ENCODE results near the gene CFAP46. TPM values are rescaled to one million over a fixed set of nuclear protein-coding genes. Genes with fewer than 3 reads are reported as not detected.
"Not testable (repeated sequence)": the region's sequence is repeated elsewhere in the genome, so short reads cannot be mapped to it uniquely, and the experiment has no call there.

Gene CFAP46
- total RNA-seq, 1 donor from 2014 or later, result not detected

DNA sequence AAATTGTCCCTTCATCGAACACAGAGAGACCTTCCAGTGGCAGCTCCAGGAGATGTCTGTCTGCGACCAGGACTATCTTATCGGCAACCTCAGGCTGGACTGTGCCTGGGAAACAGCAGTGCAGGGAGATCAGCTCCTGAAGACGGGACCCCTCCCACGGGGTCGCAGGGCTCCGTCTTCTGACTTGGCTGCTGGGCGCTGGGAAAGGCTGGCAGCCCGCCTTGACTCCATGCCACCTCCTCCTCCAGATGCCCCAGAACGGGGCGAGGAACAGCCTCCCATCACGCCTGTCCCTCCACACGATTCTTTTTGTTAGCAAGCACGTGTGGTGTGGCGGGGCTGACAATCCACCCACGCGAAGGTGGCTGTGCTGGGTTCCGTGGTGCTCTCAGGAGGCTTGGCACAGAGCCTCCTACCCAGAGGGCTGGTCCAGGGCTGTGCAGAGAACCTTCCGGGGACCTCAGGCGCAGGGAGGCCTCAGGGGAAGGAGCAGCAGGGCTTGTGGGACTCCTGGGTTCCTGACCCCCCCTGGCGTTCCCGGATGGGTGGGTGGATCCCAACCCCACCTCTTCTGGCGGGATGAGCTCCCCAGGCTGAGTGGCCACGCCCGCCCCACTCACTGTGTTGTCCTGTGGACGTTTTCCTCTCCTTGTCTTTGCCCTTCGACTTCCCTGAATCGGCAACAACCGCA lies 108.8 kb downstream of the CFAP46 start:
- intact Hi-C loops (cut with micrococcal nuclease), result no loop called here

GRCh38 chr10:132832186-132832969 lies 110.0 kb downstream of the CFAP46 start:
- intact Hi-C loops (cut with micrococcal nuclease), result no loop called here

GRCh38 chr10:132829403-132829802 lies 113.0 kb downstream of the CFAP46 start:
- intact Hi-C loops (cut with micrococcal nuclease), result no loop called here

DNA sequence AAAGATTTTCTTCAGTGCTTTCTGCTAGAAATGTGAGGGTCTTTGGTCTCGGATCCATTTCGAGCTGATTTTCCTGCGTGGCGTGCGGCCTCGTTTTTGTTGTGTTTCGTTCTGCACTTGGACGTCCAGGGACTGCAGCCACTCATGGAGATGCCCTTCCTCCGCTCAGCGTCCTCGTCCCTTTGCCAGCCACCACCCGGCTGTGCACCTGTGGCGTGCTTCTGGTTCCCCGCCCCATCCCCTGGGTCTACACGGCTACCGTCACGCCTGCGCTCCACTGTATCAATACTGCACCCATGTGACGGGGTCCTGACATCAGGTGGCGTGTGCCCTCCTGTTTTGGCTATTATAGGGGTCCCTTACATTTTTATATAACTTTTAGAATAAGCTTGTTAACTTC lies 113.7 kb downstream of the CFAP46 start:
- intact Hi-C loops (cut with micrococcal nuclease), result no loop called here

DNA sequence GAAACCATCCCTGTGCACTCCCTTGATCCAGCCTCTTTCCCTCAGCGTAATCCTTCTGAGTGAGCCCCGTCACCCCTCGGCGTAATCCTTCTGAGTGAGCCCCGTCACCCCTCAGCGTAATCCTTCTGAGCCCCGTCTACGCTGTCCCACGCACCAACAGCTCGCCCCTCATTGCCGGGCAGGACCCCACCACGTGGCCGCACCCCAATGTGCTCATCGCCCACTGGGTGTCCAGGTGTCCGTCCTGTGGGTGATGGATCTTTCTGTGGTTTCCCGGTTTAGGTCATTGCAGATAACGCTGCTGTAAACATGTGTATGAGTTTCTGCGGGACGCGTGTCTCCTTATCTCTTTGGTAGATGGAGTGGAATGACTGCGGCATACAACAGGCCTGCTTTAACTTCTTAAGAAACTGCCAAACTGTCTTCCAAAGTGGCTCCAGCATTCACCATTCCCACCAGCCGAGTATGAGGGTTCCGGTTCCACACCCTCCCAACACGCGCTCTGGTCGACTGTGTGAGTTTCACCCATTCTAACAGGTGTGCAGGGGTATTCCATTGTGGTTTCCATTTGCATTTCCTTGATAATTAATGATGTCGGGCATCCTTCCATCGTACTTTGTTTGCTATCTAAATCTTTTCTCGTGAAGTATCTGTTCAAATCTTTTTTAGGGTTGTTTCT lies 114.4 kb downstream of the CFAP46 start:
- intact Hi-C loops (cut with micrococcal nuclease), result no loop called here

- intact Hi-C loops (cut with micrococcal nuclease), result no loop called here
These were observed 115.0 kb downstream of the CFAP46 start for GRCh38 chr10:132827423-132827789.

DNA sequence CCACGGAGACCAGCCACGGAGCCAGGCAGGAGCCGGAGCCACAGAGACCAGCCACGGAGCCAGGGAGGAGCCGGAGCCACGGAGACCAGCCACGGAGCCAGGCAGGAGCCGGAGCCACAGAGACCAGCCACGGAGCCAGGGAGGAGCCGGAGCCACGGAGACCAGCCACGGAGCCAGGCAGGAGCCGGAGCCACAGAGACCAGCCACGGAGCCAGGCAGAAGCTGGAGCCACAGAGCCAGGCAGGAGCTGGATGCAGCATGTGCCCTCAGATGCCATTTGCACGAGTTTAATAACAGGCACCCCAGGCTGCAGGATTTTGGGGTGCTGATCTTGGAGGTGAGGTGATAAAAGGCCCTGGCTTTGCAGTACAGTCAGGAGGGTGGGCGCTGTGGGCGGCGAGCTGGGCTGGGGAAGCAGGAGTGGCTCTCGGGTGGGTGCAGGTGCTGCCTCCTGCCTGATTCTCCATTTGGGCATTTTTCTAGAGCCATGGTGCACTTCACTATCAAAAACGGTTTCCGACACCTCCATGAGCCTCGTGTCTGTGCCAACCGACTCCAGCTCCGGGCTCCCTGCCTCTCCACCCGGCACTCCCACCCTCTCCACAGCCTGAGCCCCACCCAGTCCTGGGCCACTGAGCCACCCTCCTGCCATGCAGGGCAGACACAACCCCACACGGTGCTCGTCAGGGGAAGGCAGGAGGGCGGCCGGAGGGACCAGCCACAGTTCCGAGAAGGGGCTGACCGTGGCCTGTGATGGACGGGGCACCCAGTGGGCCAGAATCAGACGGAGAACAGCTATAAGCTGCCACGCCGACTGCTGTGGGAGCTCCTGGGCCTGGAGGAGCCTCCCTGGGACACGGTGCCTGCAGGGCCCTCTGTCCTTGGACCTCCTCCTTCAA lies 115.6 kb downstream of the CFAP46 start:
- intact Hi-C loops (cut with micrococcal nuclease), result no loop called here

GRCh38 chr10:132825783-132826523 lies 116.4 kb downstream of the CFAP46 start:
- intact Hi-C loops (cut with micrococcal nuclease), result not testable (repeated sequence)

GRCh38 chr10:132820056-132820455 lies 122.3 kb downstream of the CFAP46 start:
- intact Hi-C loops (cut with micrococcal nuclease), result no loop called here

- intact Hi-C loops (cut with micrococcal nuclease), result no loop called here
These were observed 124.6 kb downstream of the CFAP46 start for GRCh38 chr10:132817701-132818211.

- intact Hi-C loops (cut with micrococcal nuclease), result no loop called here
These were observed 125.7 kb downstream of the CFAP46 start for GRCh38 chr10:132816718-132817117.

DNA sequence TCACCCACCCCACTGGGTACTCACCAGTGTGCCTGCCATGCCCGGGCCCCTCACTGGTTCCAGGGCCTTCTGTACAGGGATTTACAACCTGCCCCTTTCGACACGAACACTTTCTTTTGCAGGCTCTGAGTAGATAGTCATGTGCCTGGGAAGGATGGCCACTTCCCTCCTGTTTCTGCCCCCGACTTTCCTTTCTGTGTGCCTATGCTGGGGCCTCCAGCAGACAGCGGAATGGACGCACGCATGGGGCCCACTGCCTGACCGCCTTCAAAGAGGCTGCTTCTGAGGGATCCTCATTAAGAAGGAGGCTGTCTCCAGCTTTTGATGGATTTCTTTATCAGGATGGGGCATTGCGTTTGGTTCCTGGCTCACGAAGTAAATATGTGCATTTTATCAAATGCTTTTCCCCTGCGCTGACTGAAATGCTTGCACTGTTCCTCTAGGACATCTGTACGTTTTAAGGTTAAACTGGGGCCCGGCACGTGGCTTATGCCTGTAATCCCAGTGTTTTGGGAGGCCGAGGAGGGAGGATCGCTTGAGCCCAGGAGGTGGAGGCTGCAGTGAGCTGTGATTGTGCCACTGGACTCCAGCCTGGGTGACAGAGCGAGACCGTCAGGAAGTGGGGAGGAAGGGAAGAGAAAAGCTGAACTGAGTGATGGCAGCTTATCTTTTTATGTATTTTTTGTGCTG lies 127.1 kb downstream of the CFAP46 start:
- intact Hi-C loops (cut with micrococcal nuclease), result no loop called here

DNA sequence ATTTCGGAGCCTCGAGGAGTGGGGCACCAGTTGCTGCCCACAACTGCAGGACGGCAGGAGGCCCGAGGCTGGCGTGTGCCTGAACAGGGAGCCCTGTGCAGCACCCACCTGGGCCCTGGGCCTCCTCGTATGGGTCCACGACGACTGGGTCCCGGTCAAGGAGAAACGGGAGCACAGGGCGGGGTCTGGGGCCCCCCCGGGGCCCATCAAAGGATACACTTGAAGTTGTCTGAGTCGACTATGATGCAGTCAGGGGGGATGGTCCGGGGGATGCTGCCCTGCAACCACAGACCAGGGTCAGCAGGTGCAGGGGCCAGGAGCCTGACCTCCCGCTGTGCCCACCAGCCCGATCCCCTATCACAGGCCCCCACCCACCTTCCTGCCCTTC lies 127.9 kb downstream of the CFAP46 start:
- intact Hi-C loops (cut with micrococcal nuclease), result no loop called here

- intact Hi-C loops (cut with micrococcal nuclease), result no loop called here
These were observed 128.6 kb downstream of the CFAP46 start for GRCh38 chr10:132813560-132814468.

DNA sequence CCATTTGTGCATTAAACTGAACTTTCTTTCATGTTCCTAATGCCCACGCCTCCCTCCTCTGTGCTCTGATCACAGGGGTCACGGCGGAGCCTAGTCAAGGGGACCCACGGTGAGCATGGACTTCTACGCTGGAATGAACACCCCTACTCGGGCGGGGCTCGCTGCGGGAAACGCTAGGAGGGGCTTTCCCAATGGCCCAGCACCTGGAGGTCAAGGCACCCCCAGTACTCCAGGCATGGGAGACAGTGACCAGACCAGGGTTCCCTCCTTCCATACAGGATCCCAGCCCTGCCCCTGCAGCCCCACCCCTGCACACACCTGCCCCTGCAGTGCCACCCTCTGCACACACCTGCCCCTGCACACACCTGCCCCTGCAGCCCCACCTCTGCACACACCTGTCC lies 129.4 kb downstream of the CFAP46 start:
- intact Hi-C loops (cut with micrococcal nuclease), result no loop called here

DNA sequence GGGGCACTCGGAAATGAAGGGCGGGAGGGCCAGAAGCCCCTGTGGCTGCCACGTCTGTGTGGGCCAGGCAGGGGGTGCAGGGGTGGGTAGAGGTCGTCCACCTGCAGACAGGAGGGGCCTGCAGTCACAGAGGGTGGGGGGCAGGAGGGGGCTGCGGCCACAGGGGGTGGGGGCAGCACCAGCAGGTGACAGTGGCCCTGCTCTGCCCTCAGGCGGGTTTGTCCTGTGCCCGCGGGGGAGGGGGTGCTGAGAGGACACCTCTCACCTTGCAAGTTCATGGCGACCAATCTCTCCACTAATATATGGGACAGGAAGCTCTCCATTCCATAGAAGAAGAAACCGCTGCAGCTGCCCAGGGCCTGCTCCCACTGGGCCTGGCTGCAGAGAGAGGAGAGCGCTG lies 129.8 kb downstream of the CFAP46 start:
- intact Hi-C loops (cut with micrococcal nuclease), result no loop called here

- intact Hi-C loops (cut with micrococcal nuclease), result no loop called here
These were observed 130.4 kb downstream of the CFAP46 start for GRCh38 chr10:132811891-132812481.

Measured in T-helper 1 cell treated with Interleukin-12 subunit alpha and Interleukin-12 subunit beta and Interleukin-4 antibody, amounts not matched to agents 30 ng/mL and 1 ng/mL, for 36 hours (primary cell).